Fibroblast of lung (primary cell): ENCODE results near the gene AKT1. TPM values are rescaled to one million over a fixed set of nuclear protein-coding genes. Genes with fewer than 3 reads are reported as not detected.

Source experiments
- DNase-seq, 2 donors: peaks; one replicate each; pipeline versions ENCODE4 v3.0.0 to v3.0.0-alpha.2; 2010; ENCODE audit warnings: low read depth in 2 of 2
- H2AFZ ChIP-seq: 2 replicates; pipeline ENCODE4 v1.5.1; 2012; ENCODE audit warnings: low read length, control low read depth, inconsistent platforms
- H3K27ac ChIP-seq: 2 replicates; pipeline ENCODE4 v1.5.1; 2011; ENCODE audit warnings: low read length, control low read depth; ENCODE audit not compliant: insufficient read depth
- H3K27me3 ChIP-seq: 2 replicates; pipeline ENCODE4 v1.5.1; 2011; ENCODE audit warnings: mild to moderate bottlenecking, low read length; ENCODE audit not compliant: control insufficient read depth, insufficient read depth
- H3K36me3 ChIP-seq: 2 replicates; pipeline ENCODE4 v1.5.1; 2011; ENCODE audit warnings: low read length; ENCODE audit not compliant: control insufficient read depth, insufficient read depth
- H3K4me1 ChIP-seq: 2 replicates; pipeline ENCODE4 v1.5.1; 2011; ENCODE audit warnings: low read length; ENCODE audit not compliant: control insufficient read depth, insufficient read depth; ENCODE audit errors: extremely low read depth
- H3K4me2 ChIP-seq: 2 replicates; pipeline ENCODE4 v1.5.1; 2011; ENCODE audit warnings: low read length, control low read depth; ENCODE audit not compliant: insufficient read depth; ENCODE audit errors: extremely low read depth
- H3K4me3 ChIP-seq, 4 experiments: fragments of 200-600 bp in 1 of 4; sonication (generic) in 1 of 4; replicated peaks in 1 of 4; 2 replicates each; pipeline ENCODE4 v1.5.1; 2011 to 2016; ENCODE audit warnings: low read length in 4 of 4, low read depth in 3 of 4, mild to moderate bottlenecking in 3 of 4, control low read depth in 2 of 4, inconsistent platforms in 1 of 4, mixed read lengths in 1 of 4; ENCODE audit not compliant: insufficient read depth in 1 of 4; ENCODE audit errors: control extremely low read depth in 1 of 4
- H3K79me2 ChIP-seq: 2 replicates; pipeline ENCODE4 v1.5.1; 2012; ENCODE audit warnings: mild to moderate bottlenecking, low read length, inconsistent platforms; ENCODE audit not compliant: control insufficient read depth, insufficient read depth
- H3K9ac ChIP-seq: 2 replicates; pipeline ENCODE4 v1.5.1; 2011; ENCODE audit warnings: mild to moderate bottlenecking, low read length, control low read depth; ENCODE audit not compliant: insufficient read depth
- H3K9me3 ChIP-seq: 2 replicates; pipeline ENCODE4 v1.5.1; 2012; ENCODE audit warnings: low read depth, low read length; ENCODE audit not compliant: control insufficient read depth, insufficient read depth
- H4K20me1 ChIP-seq: 2 replicates; pipeline ENCODE4 v1.5.1; 2011; ENCODE audit warnings: low read length; ENCODE audit not compliant: control insufficient read depth, insufficient read depth; ENCODE audit errors: extremely low read depth
- CTCF ChIP-seq, 2 donors: IDR thresholded peaks in 1 of 2; conservative IDR thresholded peaks in 1 of 2; 1 replicate in 1 of 2; 2 replicates in 1 of 2; pipeline ENCODE4 v1.5.1; 2011 to 2012; ENCODE audit warnings: low read length in 2 of 2, control low read depth in 1 of 2, inconsistent platforms in 1 of 2, low read depth in 1 of 2, mild to moderate bottlenecking in 1 of 2
- EZH2 ChIP-seq: IDR thresholded peaks from 2 replicates; pipeline ENCODE4 v1.5.1; 2012; ENCODE audit warnings: low read length, control low read depth, mild to moderate bottlenecking; ENCODE audit errors: missing control alignments
- polyA plus RNA-seq, 2 donors: library from polyadenylated mRNA; depleted of rRNA in 1 of 2; stranded (reverse) in 1 of 2; unstranded in 1 of 2; fragments of >200 nt; gene quantifications; 2 replicates each; pipeline ENCODE4 v1.2.1, GENCODE V29; 2011 to 2012; ENCODE audit warnings: missing spikeins in 1 of 2
- total RNA-seq: library from RNA; depleted of rRNA; stranded (reverse); fragments of >200 nt; gene quantifications from 2 replicates; pipeline ENCODE4 v1.2.1, GENCODE V29; 2014

AKT1 gene
- total and polyA plus RNA-seq, 2 donors (not counting 1 experiment from before 2014, with no cell fraction given): 83.2 to 127 TPM

- Histone ChIP-seq H3K4me3 (no peak overlapping the region), H3K27ac (no peak overlapping the region), H3K9ac (no peak overlapping the region), H2AFZ (no peak overlapping the region), H3K36me3 (no peaks in the 10 kb centered on the region), H4K20me1 (no peaks in the 10 kb centered on the region), H3K27me3 (no peaks in the 10 kb centered on the region), H3K4me1 (peaks cover 18% of the 10 kb centered on the region), H3K79me2 (no peaks in the 10 kb centered on the region), H3K4me2 (no peak overlapping the region), H3K9me3 (no peaks in the 10 kb centered on the region)
- no peak for DNase-seq
- TF ChIP-seq CTCF (conservative IDR thresholded peaks at IDR 0.05 in 1 of 2, IDR thresholded peaks at IDR 0.05 in 1 of 2; ENCODE audit: low read depth in 1 of 2, low read length in 2 of 2): no peak
- no peak for TF ChIP-seq EZH2
Measured at GRCh38 chr14:104744484-104744883, 51.1 kb downstream of the AKT1 start.

GRCh38 chr14:104743461-104744380, 51.8 kb downstream of the AKT1 start:
- H3K79me2 ChIP-seq: no peaks in the 10 kb centered on the region
- H3K4me2 ChIP-seq: no peak overlapping the region
- TF ChIP-seq CTCF (conservative IDR thresholded peaks at IDR 0.05 in 1 of 2, IDR thresholded peaks at IDR 0.05 in 1 of 2; ENCODE audit: low read depth in 1 of 2, low read length in 2 of 2): no peak
- TF ChIP-seq EZH2: no peak
- no peaks in the 10 kb centered on the region for H4K20me1 ChIP-seq
- no peak overlapping the region for H3K27ac ChIP-seq
- H2AFZ ChIP-seq: no peak overlapping the region
- no peak overlapping the region for H3K9ac ChIP-seq
- H3K9me3 ChIP-seq: no peaks in the 10 kb centered on the region
- H3K4me3 ChIP-seq: no peak overlapping the region
- DNase-seq: peak in 1 of 2 donors; percentile 27
- H3K36me3 ChIP-seq: no peaks in the 10 kb centered on the region
- peaks cover 11% of the 10 kb centered on the region for H3K4me1 ChIP-seq
- H3K27me3 ChIP-seq: no peaks in the 10 kb centered on the region

- no peak overlapping the region for H2AFZ ChIP-seq
- no peaks in the 10 kb centered on the region for H3K9me3 ChIP-seq
- H4K20me1 ChIP-seq: no peaks in the 10 kb centered on the region
- H3K27ac ChIP-seq: no peak overlapping the region
- no peaks in the 10 kb centered on the region for H3K27me3 ChIP-seq
- H3K4me2 ChIP-seq: no peak overlapping the region
- no peaks in the 10 kb centered on the region for H3K79me2 ChIP-seq
- H3K36me3 ChIP-seq: no peaks in the 10 kb centered on the region
- peaks cover 11% of the 10 kb centered on the region for H3K4me1 ChIP-seq
- H3K4me3 ChIP-seq: no peak overlapping the region
- no peak for DNase-seq
- H3K9ac ChIP-seq: no peak overlapping the region
- TF ChIP-seq EZH2 (no peak), CTCF (conservative IDR thresholded peaks at IDR 0.05 in 1 of 2, IDR thresholded peaks at IDR 0.05 in 1 of 2; ENCODE audit: low read depth in 1 of 2, low read length in 2 of 2) (no peak)
Measured at GRCh38 chr14:104742586-104743455, 52.7 kb downstream of the AKT1 start.
